ENCODE data around the gene ACVR1B. TPM values are rescaled to one million over a fixed set of nuclear protein-coding genes. Genes with fewer than 3 reads are reported as not detected.
A peak's percentile ranks its signal among the peaks of the same experiment; 100 is the strongest.

ACVR1B gene
- total and polyA plus RNA-seq, 9 of the 15 experiments (the other 6 are each of a cell fraction or from before 2014, with no cell fraction given): 0.97 to 15.1 (median 6.8) TPM

GRCh38 chr12:51905471-51906429 is 45.7 kb upstream of the ACVR1B start (continued):
- TF ChIP-seq GABPB1 (CRISPR knock-in tag; IDR thresholded peaks at IDR 0.05): peak; percentile 63; the same call in 1 of the 2 replicates
- TF ChIP-seq ZNF12 (CRISPR knock-in tag; IDR thresholded peaks at IDR 0.05): no peak
- TF ChIP-seq ZNF589 (CRISPR knock-in tag; IDR thresholded peaks at IDR 0.05; ENCODE audit: low read depth): no peak; the same call in 1 of the 2 replicates
- TF ChIP-seq ZC3H4 (CRISPR knock-in tag; IDR thresholded peaks at IDR 0.05; ENCODE audit: borderline replicate concordance): no peak
- TF ChIP-seq NONO (IDR thresholded peaks at IDR 0.05; ENCODE audit: low read depth in 2 of 2, low read length in 1 of 2): 0 out of 4 replicates have a peak, but pooled peaks of 1 of the 2 experiments have one; percentile 7
- no peak for TF ChIP-seq SLC30A9 (CRISPR knock-in tag; IDR thresholded peaks at IDR 0.05)
- TF ChIP-seq NCOR1 (IDR thresholded peaks at IDR 0.05): peak; percentile 83
- TF ChIP-seq ESRRA (IDR thresholded peaks at IDR 0.05; ENCODE audit: borderline replicate concordance, low read depth): peak; percentile 47; the same call in 1 of the 2 replicates
- no peak for TF ChIP-seq ZNF507 (tag; conservative IDR thresholded peaks at IDR 0.05)
- peak; percentile 87 to 91; a peak in 3 of 4 replicates for TF ChIP-seq TBL1XR1 (IDR thresholded peaks at IDR 0.05; ENCODE audit: low read length in 2 of 2)
- no peak for TF ChIP-seq ZNF699 (CRISPR knock-in tag; IDR thresholded peaks at IDR 0.05; ENCODE audit: insufficient replicate concordance)
- TF ChIP-seq KDM5B (IDR thresholded peaks at IDR 0.05; ENCODE audit: insufficient replicate concordance, low read depth, low read length): peak; percentile 66
- peak; percentile 88 for TF ChIP-seq NFRKB (IDR thresholded peaks at IDR 0.05; ENCODE audit: low read depth)
- TF ChIP-seq SMARCA4 (IDR thresholded peaks at IDR 0.05): peak; percentile 76
- TF ChIP-seq SOX6 (IDR thresholded peaks at IDR 0.05): peak; percentile 75
- TF ChIP-seq, protein P1, sequence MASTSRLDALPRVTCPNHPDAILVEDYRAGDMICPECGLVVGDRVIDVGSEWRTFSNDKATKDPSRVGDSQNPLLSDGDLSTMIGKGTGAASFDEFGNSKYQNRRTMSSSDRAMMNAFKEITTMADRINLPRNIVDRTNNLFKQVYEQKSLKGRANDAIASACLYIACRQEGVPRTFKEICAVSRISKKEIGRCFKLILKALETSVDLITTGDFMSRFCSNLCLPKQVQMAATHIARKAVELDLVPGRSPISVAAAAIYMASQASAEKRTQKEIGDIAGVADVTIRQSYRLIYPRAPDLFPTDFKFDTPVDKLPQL (IDR thresholded peaks at IDR 0.05; ENCODE audit: extremely low read depth, insufficient read length): no peak
- no peak for TF ChIP-seq ZNF436 (CRISPR knock-in tag; IDR thresholded peaks at IDR 0.05)
- no peak for TF ChIP-seq KDM2B (CRISPR knock-in tag; IDR thresholded peaks at IDR 0.05)
- TF ChIP-seq MITF (IDR thresholded peaks at IDR 0.05): 0 out of 2 replicates have a peak, but pooled peaks have one; percentile 15
- TF ChIP-seq KDM1A (IDR thresholded peaks at IDR 0.05): peak; percentile 38 to 76; a peak in 3 of 4 replicates
- TF ChIP-seq PCBP1 (IDR thresholded peaks at IDR 0.05; ENCODE audit: low read depth, low read length, poor library complexity, severe bottlenecking): no peak
- no peak for TF ChIP-seq RFX5 (IDR thresholded peaks at IDR 0.05; ENCODE audit: low read depth, low read length)
- peak; percentile 83 for TF ChIP-seq L3MBTL2 (IDR thresholded peaks at IDR 0.05)
- TF ChIP-seq ZNF444 (CRISPR knock-in tag; IDR thresholded peaks at IDR 0.05): peak; percentile 58; the same call in 1 of the 2 replicates
- no peak for TF ChIP-seq HNRNPK (IDR thresholded peaks at IDR 0.05; ENCODE audit: low read depth, low read length, poor library complexity, severe bottlenecking)
- TF ChIP-seq, protein P2, sequence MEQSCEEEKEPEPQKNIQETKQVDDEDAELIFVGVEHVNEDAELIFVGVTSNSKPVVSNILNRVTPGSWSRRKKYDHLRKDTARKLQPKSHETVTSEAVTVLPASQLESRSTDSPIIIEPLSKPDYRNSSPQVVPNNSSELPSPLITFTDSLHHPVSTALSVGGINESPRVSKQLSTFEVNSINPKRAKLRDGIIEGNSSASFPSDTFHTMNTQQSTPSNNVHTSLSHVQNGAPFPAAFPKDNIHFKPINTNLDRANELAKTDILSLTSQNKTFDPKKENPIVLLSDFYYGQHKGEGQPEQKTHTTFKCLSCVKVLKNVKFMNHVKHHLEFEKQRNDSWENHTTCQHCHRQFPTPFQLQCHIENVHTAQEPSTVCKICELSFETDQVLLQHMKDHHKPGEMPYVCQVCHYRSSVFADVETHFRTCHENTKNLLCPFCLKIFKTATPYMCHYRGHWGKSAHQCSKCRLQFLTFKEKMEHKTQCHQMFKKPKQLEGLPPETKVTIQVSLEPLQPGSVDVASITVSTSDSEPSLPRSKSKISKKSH (CRISPR knock-in tag; IDR thresholded peaks at IDR 0.05): no peak
